Astrocyte of the spinal cord (primary cell): ENCODE results near the gene EIF3F.
A peak's percentile ranks its signal among the peaks of the same experiment; 100 is the strongest.

Experiments used
- DNase-seq: peaks from one replicate; pipeline ENCODE4 v3.0.0; 2011; ENCODE audit warnings: low read depth, low spot score
- H3K4me3 ChIP-seq: 2 replicates; pipeline ENCODE4 v1.5.1; 2011; ENCODE audit warnings: low read depth, mild to moderate bottlenecking, low read length, moderate library complexity
- in situ Hi-C: cut with HindIII; loops from 2 replicates; pipeline ENCODE4 v1.10.0; 2017; ENCODE audit warnings: low sequenced_read_pairs
- TF ChIP-seq, protein P1 (sequence below): IDR thresholded peaks from 2 replicates; pipeline ENCODE4 v1.5.1; 2012; ENCODE audit warnings: low read depth, mild to moderate bottlenecking, low read length, inconsistent platforms

The EIF3F gene

GRCh38 chr11:8018484-8019313, 31.6 kb downstream of the EIF3F start:
- DNase-seq: peak; percentile 63
- peak overlapping the region; percentile 47 for H3K4me3 ChIP-seq
- TF ChIP-seq, protein P1, sequence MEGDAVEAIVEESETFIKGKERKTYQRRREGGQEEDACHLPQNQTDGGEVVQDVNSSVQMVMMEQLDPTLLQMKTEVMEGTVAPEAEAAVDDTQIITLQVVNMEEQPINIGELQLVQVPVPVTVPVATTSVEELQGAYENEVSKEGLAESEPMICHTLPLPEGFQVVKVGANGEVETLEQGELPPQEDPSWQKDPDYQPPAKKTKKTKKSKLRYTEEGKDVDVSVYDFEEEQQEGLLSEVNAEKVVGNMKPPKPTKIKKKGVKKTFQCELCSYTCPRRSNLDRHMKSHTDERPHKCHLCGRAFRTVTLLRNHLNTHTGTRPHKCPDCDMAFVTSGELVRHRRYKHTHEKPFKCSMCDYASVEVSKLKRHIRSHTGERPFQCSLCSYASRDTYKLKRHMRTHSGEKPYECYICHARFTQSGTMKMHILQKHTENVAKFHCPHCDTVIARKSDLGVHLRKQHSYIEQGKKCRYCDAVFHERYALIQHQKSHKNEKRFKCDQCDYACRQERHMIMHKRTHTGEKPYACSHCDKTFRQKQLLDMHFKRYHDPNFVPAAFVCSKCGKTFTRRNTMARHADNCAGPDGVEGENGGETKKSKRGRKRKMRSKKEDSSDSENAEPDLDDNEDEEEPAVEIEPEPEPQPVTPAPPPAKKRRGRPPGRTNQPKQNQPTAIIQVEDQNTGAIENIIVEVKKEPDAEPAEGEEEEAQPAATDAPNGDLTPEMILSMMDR: no peak
- in situ Hi-C loops: no loop called here

GRCh38 chr11:8019314-8020243, 32.4 kb downstream of the EIF3F start:
- peak; percentile 7 for DNase-seq
- in situ Hi-C loops: no loop called here
- TF ChIP-seq, protein P1: no peak
- peak overlapping the region; percentile 47 for H3K4me3 ChIP-seq

- peak overlapping the region; percentile 28 for H3K4me3 ChIP-seq
- peak; percentile 9 for DNase-seq
- TF ChIP-seq, protein P1: no peak
- in situ Hi-C loops: no loop called here
These were observed 33.1 kb downstream of the EIF3F start for GRCh38 chr11:8020244-8020597.

- TF ChIP-seq, protein P1: no peak
- in situ Hi-C loops: no loop called here
- no peak overlapping the region for H3K4me3 ChIP-seq
These were observed 34.8 kb downstream of the EIF3F start for GRCh38 chr11:8021920-8022319.

DNA sequence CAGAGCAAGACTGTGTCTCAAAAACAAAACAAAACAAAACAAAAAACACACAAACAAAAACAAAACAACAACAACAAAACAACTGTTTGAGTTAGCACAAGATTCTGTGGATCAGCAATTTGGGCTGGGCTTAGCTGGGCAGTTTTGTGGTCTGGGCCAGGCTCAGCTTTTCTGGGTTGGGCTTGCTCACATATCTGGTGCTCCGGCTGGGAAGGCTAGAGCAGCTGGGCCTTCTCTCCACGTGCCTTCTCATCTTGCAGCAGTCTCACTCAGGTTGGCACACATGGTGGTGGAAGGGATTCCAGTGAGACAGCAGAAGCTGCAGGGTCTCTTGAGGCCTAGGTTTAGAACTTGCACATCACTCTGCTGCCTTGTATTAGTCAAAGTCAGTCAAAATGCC, 35.7 kb downstream of the EIF3F start:
- H3K4me3 ChIP-seq: no peak overlapping the region
- TF ChIP-seq, protein P1: no peak
- DNase-seq: no peak
- in situ Hi-C loops: no loop called here

More at GRCh38 chr11:8021920-8022319, 34.8 kb downstream of the EIF3F start:
- no peak for DNase-seq

GRCh38 chr11:8023831-8024555, 36.9 kb downstream of the EIF3F start:
- in situ Hi-C loops: no loop called here
- no peak overlapping the region for H3K4me3 ChIP-seq
- TF ChIP-seq, protein P1: no peak
- no peak for DNase-seq
